OCI-LY3 (cell line): ENCODE measurements around the gene CASK.

Experiments used
- CTCF ChIP-seq: fragments of 200-600, 300-600 bp; sonication (generic); IDR thresholded peaks from 2 replicates; pipeline ENCODE4 v1.5.1; 2014; ENCODE audit warnings: antibody characterized with exemption, low read length, low read depth
- EZH2phosphoT487 ChIP-seq: fragments of 200-600 bp; shearing (Covaris generic); IDR thresholded peaks from 2 replicates; pipeline ENCODE4 v1.6.1; 2018; ENCODE audit warnings: antibody characterized with exemption, mixed run types, low read depth

- TF ChIP-seq EZH2phosphoT487 = no peak
- TF ChIP-seq CTCF = no peak
These were observed 763 bp downstream of the CASK start for GRCh38 chrX:41922431-41923151.
